BJ (cell line): ENCODE measurements around the gene SEMA6A. TPM values are rescaled to one million over a fixed set of nuclear protein-coding genes. Genes with fewer than 3 reads are reported as not detected.

Experiments used
- CTCF ChIA-PET: fragments of 350-600 bp; formaldehyde crosslinking; extraction: SDS; loops from one replicate; lab custom pipeline; 2021; ENCODE audit warnings: antibody characterized with exemption, inconsistent platforms; lab: Yijun Ruan, JAX
- POLR2A ChIA-PET: fragments of 300-600 bp; sonication (Branson Sonifier 250); formaldehyde crosslinking; extraction: SDS; loops from one replicate; lab custom pipeline; 2021; ENCODE audit warnings: antibody characterized with exemption; lab: Charles Lee
- DNase-seq: peaks from one replicate; pipeline ENCODE4 v3.0.0-alpha.2; 2011; ENCODE audit warnings: low read depth
- H3K27me3 ChIP-seq: 2 replicates; pipeline ENCODE4 v1.6.0; 2011; ENCODE audit warnings: low read length; ENCODE audit not compliant: control insufficient read depth, insufficient read depth
- H3K36me3 ChIP-seq: 2 replicates; pipeline ENCODE4 v1.5.1; 2011; ENCODE audit warnings: low read length; ENCODE audit not compliant: control insufficient read depth, insufficient read depth
- H3K4me3 ChIP-seq: 2 replicates; pipeline ENCODE4 v1.5.1; 2011; ENCODE audit warnings: low read depth, mild to moderate bottlenecking, control low read depth, low read length
- CTCF ChIP-seq: IDR thresholded peaks from 2 replicates; pipeline ENCODE4 v1.5.1; 2011; ENCODE audit warnings: low read depth, mild to moderate bottlenecking, control low read depth, inconsistent platforms, low read length, moderate library complexity; ENCODE audit not compliant: insufficient read depth
- polyA plus RNA-seq: library from polyadenylated mRNA; depleted of rRNA; stranded (reverse); fragments of >200 nt; gene quantifications from 2 replicates; pipeline ENCODE4 v1.2.3, GENCODE V29; 2011

SEMA6A gene
- polyA plus RNA-seq, 1 experiment, result 0.34 TPM

GRCh38 chr5:116442095-116442534, 132.5 kb downstream of the SEMA6A start:
- Histone ChIP-seq H3K27me3 (no peaks in the 10 kb centered on the region), H3K36me3 (no peaks in the 10 kb centered on the region), H3K4me3 (no peak overlapping the region)
- ChIA-PET CTCF (interaction anchor here (1.1 kb wide), 1 partner anchor 807 kb away, joined by 4 read pairs; no protein-coding TSS in a partner anchor), POLR2A (no interaction called here)
- no peak for TF ChIP-seq CTCF
- DNase-seq, result no peak

DNA sequence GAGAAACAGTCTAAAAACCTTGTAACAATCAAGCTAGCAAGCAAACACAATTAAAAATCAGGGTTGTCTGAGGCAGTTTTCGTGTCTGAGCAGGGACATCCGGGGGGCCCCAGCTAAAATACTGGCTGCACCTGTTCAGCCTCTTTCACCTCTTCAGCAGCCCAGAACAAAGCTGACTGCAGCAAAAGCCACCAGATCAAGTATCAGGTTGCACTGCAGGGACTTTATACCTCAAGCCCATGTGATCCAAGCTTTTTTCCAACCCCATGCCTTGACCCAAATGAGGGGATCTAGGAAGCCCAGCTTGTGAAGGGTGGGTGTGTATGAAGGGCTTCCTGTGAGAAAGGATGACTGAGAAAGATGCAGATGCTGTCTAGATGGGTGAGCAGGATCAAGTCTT, 133.4 kb downstream of the SEMA6A start:
- ChIA-PET CTCF (interaction anchor here (1.1 kb wide), 1 partner anchor 806 kb away, joined by 4 read pairs; no protein-coding TSS in a partner anchor), POLR2A (no interaction called here)
- Histone ChIP-seq H3K4me3 (no peak overlapping the region), H3K27me3 (no peaks in the 10 kb centered on the region), H3K36me3 (no peaks in the 10 kb centered on the region)
- DNase-seq, result no peak
- TF ChIP-seq CTCF, result no peak

GRCh38 chr5:116440457-116441001, 134.1 kb downstream of the SEMA6A start:
- POLR2A ChIA-PET, result no interaction called here
- CTCF ChIA-PET, result no interaction called here
- TF ChIP-seq CTCF, result no peak
- DNase-seq, result no peak
- H3K27me3 ChIP-seq, result no peaks in the 10 kb centered on the region
- H3K4me3 ChIP-seq, result no peak overlapping the region
- H3K36me3 ChIP-seq, result no peaks in the 10 kb centered on the region

- ChIA-PET POLR2A (no interaction called here), CTCF (no interaction called here)
- Histone ChIP-seq H3K27me3 (no peaks in the 10 kb centered on the region), H3K4me3 (no peak overlapping the region), H3K36me3 (no peaks in the 10 kb centered on the region)
- TF ChIP-seq CTCF, result no peak
- no peak for DNase-seq
Measured at GRCh38 chr5:116439905-116440304, 134.7 kb downstream of the SEMA6A start.

DNA sequence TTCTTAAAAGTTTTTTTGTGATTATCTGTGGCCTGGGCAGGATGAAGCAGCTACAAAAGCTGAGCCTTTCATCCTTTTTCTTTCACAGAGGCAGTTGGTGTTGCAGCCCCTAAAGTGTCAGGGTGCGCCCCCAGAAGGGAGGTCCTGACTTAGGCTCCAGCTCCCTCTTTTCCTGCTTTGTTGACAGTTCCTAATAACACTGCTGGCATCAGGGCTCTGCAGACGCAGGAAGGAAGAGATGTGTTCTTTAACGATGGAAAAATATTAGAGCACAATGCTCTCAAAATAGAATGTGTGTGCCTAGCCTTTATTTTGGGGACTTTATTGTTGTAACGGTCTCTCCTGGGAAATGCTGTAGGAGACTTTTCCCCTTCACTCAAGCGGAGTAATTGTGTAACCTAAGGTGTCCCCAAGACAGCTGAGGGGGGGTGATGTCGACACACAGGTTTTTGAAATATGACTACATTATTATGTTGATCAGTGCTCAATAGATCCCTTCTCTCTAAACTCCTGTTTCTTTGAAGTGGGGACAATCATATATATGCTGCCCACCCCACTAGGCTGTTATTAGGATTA, 135.6 kb downstream of the SEMA6A start:
- TF ChIP-seq CTCF, result no peak
- ChIA-PET POLR2A (no interaction called here), CTCF (no interaction called here)
- DNase-seq, result no peak
- no peak overlapping the region for H3K4me3 ChIP-seq
- H3K27me3 ChIP-seq, result no peaks in the 10 kb centered on the region
- H3K36me3 ChIP-seq, result no peaks in the 10 kb centered on the region
